Measurements from ENCODE around the gene CTNNAL1. TPM values are rescaled to one million over a fixed set of nuclear protein-coding genes. Genes with fewer than 3 reads are reported as not detected.

Gene CTNNAL1
- total and polyA plus RNA-seq, 4 donors: 20.6 to 53.9 (median 37.0) TPM

- H3K27me3 ChIP-seq (ENCODE audit: control insufficient read depth in 3 of 3, insufficient read depth in 3 of 3, low read length in 2 of 3): no peaks in the 10 kb centered on the region
- ATAC-seq (ENCODE audit: insufficient read depth, low FRiP score): peak; percentile 40
- WGBS, 2 donors: 3 to 5% methylated on average over 26 to 29 of the region's 29 CpGs
Measured at GRCh38 chr9:109012009-109012875, 1.1 kb downstream of the CTNNAL1 start.

GRCh38 chr9:109011231-109011671, 2.0 kb downstream of the CTNNAL1 start:
- ATAC-seq (ENCODE audit: insufficient read depth, low FRiP score): no peak
- Histone ChIP-seq H3K27ac (ENCODE audit: low read depth in 1 of 2, low read length in 1 of 2) (peak overlapping the region in 1 of 2 donors; percentile 48), H3K27me3 (ENCODE audit: control insufficient read depth in 3 of 3, insufficient read depth in 3 of 3, low read length in 2 of 3) (no peaks in the 10 kb centered on the region), H3K4me1 (ENCODE audit: control insufficient read depth in 5 of 5, insufficient read depth in 5 of 5, low read length in 5 of 5) (peaks cover 0 to 34% (median 8%) of the 10 kb centered on the region in 5 donors), H3K9me3 (ENCODE audit: control insufficient read depth in 4 of 4, insufficient read depth in 3 of 4, low read length in 3 of 4) (no peaks in the 10 kb centered on the region), H3K36me3 (ENCODE audit: control insufficient read depth in 4 of 4, insufficient read depth in 4 of 4, low read length in 4 of 4) (no peaks in the 10 kb centered on the region), H3K9ac (ENCODE audit: insufficient read depth in 1 of 2, low read length in 2 of 2) (peak overlapping the region in 1 of 2 donors; percentile 91), H3K4me3 (no peak overlapping the region)
- DNase-seq: peak in 2 of 3 donors; percentile 41 to 56
- no peak for TF ChIP-seq CTCF (IDR thresholded peaks at IDR 0.05; ENCODE audit: control extremely low read depth, extremely low read depth)

More at GRCh38 chr9:109012009-109012875, 1.1 kb downstream of the CTNNAL1 start:
- Histone ChIP-seq H3K4me1 (ENCODE audit: control insufficient read depth in 5 of 5, insufficient read depth in 5 of 5, low read length in 5 of 5) (peaks cover 0 to 34% (median 8%) of the 10 kb centered on the region in 5 donors), H3K36me3 (ENCODE audit: control insufficient read depth in 4 of 4, insufficient read depth in 4 of 4, low read length in 4 of 4) (peaks cover 0 to 4% (median under 1%) of the 10 kb centered on the region in 4 donors), H3K9me3 (ENCODE audit: control insufficient read depth in 4 of 4, insufficient read depth in 3 of 4, low read length in 3 of 4) (no peaks in the 10 kb centered on the region), H3K27ac (ENCODE audit: low read depth in 1 of 2, low read length in 1 of 2) (peak overlapping the region; percentile 94 to 98), H3K4me3 (peak overlapping the region; percentile 92), H3K9ac (ENCODE audit: insufficient read depth in 1 of 2, low read length in 2 of 2) (peak overlapping the region; percentile 46 to 91)
- no peak for TF ChIP-seq CTCF (IDR thresholded peaks at IDR 0.05; ENCODE audit: control extremely low read depth, extremely low read depth)
- peak; percentile 68 to 72 (median 68) for DNase-seq

DNA sequence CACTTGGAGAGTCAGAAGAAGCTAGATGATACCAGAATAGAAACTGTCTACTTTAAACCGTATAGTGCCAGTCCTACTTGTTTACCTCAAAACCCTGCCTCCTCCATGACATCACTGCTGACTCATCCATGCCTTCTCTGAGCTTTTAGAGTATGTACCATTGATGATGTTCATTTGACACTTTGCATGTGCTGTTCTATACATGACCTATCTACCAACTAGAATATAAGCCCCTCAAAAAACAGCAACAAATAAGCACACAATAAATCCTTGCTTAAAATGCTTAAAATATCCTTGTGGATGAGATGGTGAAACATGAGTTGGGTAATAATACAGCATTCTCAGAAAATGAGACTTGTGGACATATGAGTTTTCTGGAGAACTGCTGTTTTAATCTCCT, 2.6 kb downstream of the CTNNAL1 start:
- DNase-seq: peak in 1 of 3 donors; percentile 59
- H3K4me3 ChIP-seq: no peak overlapping the region

More for the DNA sequence above, 2.6 kb downstream of the CTNNAL1 start:
- Histone ChIP-seq H3K4me1 (ENCODE audit: control insufficient read depth in 5 of 5, insufficient read depth in 5 of 5, low read length in 5 of 5) (peaks cover 0 to 34% (median 8%) of the 10 kb centered on the region in 5 donors), H3K27me3 (ENCODE audit: control insufficient read depth in 3 of 3, insufficient read depth in 3 of 3, low read length in 2 of 3) (no peaks in the 10 kb centered on the region), H3K27ac (ENCODE audit: low read depth in 1 of 2, low read length in 1 of 2) (no peak overlapping the region), H3K36me3 (ENCODE audit: control insufficient read depth in 4 of 4, insufficient read depth in 4 of 4, low read length in 4 of 4) (no peaks in the 10 kb centered on the region), H3K9me3 (ENCODE audit: control insufficient read depth in 4 of 4, insufficient read depth in 3 of 4, low read length in 3 of 4) (no peaks in the 10 kb centered on the region), H3K9ac (ENCODE audit: insufficient read depth in 1 of 2, low read length in 2 of 2) (no peak overlapping the region)
- WGBS, 2 donors: 10 to 21% methylated on average over 1 of the region's 1 CpG
- no peak for TF ChIP-seq CTCF (IDR thresholded peaks at IDR 0.05; ENCODE audit: control extremely low read depth, extremely low read depth)
- no peak for ATAC-seq (ENCODE audit: insufficient read depth, low FRiP score)
